ENCODE measurements around the gene NR1H4. TPM values are rescaled to one million over a fixed set of nuclear protein-coding genes. Genes with fewer than 3 reads are reported as not detected.

NR1H4 gene
- total and polyA plus RNA-seq, 2 of the 8 experiments (the other 6 are each of a cell fraction or from before 2014, with no cell fraction given): not detected

- no peak overlapping the region for H2BK120ac ChIP-seq (replicated peaks; ENCODE audit: low read depth, low read length)
- ChIA-PET CTCF (ENCODE audit: partially characterized antibody) (interaction anchor here (1.8 to 3.4 kb wide), 2 partner anchors 29 to 121 kb away, joined by 6 to 14 read pairs; no protein-coding TSS in a partner anchor), POLR2A (ENCODE audit: partially characterized antibody) (no interaction called here)
- no peaks in the 10 kb centered on the region; the same call in 1 of the 2 replicates for H3K79me1 ChIP-seq (ENCODE audit: low read depth, low read length)
- no peak overlapping the region for H3K14ac ChIP-seq (ENCODE audit: insufficient read length)
- H3K18ac ChIP-seq (ENCODE audit: extremely low read depth, low read length): no peak overlapping the region
- H3K9me3 ChIP-seq (ENCODE audit: insufficient read depth in 2 of 2, low read depth in 1 of 2, low read length in 1 of 2): no peaks in the 10 kb centered on the region; a peak in 1 of 4 replicates
- H3K4me3 ChIP-seq (ENCODE audit: extremely low read depth in 1 of 4, insufficient read depth in 2 of 4, low read depth in 3 of 4, low read length in 4 of 4): no peak overlapping the region
- no peak overlapping the region for H2AK5ac ChIP-seq (ENCODE audit: low read depth, low read length)
- H3K27me3 ChIP-seq (replicated peaks in 1 of 4; ENCODE audit: control insufficient read depth in 3 of 4, extremely low read depth in 1 of 4, insufficient read depth in 3 of 4, low read length in 3 of 4): no peaks in the 10 kb centered on the region
- no peak overlapping the region for H2BK12ac ChIP-seq (ENCODE audit: low read depth, low read length)
- H3K36me3 ChIP-seq (ENCODE audit: control insufficient read depth in 2 of 4, insufficient read depth in 4 of 4, low read length in 3 of 4): no peaks in the 10 kb centered on the region
- no peak overlapping the region for H2BK5ac ChIP-seq (ENCODE audit: low read depth, low read length)
- no peak overlapping the region for H3K4me2 ChIP-seq (ENCODE audit: insufficient read depth in 1 of 2, low read depth in 2 of 2, low read length in 2 of 2)
- whole genome bisulfite sequencing, 2 experiments (ENCODE audit: extremely low coverage in 1 of 2, insufficient coverage in 1 of 2, insufficient read length in 1 of 2, insufficient replicate concordance in 2 of 2, low coverage in 1 of 2, low lambda C conversion rate in 2 of 2, missing lambda C conversion rate in 1 of 2): 79% methylated on average over 2 of the region's 2 CpGs; no CpG with 5 or more reads in 1 of the 2 experiments
- H4K91ac ChIP-seq (replicated peaks; ENCODE audit: insufficient read length, low read length): no peak overlapping the region
- H3K27ac ChIP-seq (ENCODE audit: low read depth, low read length): no peak overlapping the region
- no peak overlapping the region for H2AFZ ChIP-seq (ENCODE audit: low read length)
- H4K8ac ChIP-seq (ENCODE audit: extremely low read depth, insufficient read depth, low read length): no peak overlapping the region
- H3K23ac ChIP-seq (ENCODE audit: insufficient read length): no peak overlapping the region
- H4K20me1 ChIP-seq (replicated peaks in 1 of 2; ENCODE audit: control insufficient read depth in 1 of 2, insufficient read depth in 2 of 2, low read length in 2 of 2): no peaks in the 10 kb centered on the region
- H2BK20ac ChIP-seq (ENCODE audit: low read length): no peak overlapping the region
- H3K56ac ChIP-seq (replicated peaks; ENCODE audit: insufficient read length, low read depth, low read length): no peak overlapping the region
- no peak for DNase-seq (ENCODE audit: low read depth in 1 of 2, low spot score in 2 of 2)
- no peak for FAIRE-seq
- H2BK15ac ChIP-seq (ENCODE audit: low read length): no peak overlapping the region
- no peaks in the 10 kb centered on the region for H3K4me1 ChIP-seq (replicated peaks in 1 of 4; ENCODE audit: control insufficient read depth in 3 of 4, insufficient read depth in 4 of 4, low read length in 3 of 4)
- H3K79me2 ChIP-seq (ENCODE audit: control insufficient read depth in 1 of 2, insufficient read depth in 2 of 2, low read length in 2 of 2): no peaks in the 10 kb centered on the region
- H3K4ac ChIP-seq (replicated peaks; ENCODE audit: insufficient read length, low read depth, low read length): no peak overlapping the region
- H3K9ac ChIP-seq (replicated peaks in 1 of 4; ENCODE audit: extremely low read depth in 1 of 4, low read depth in 3 of 4, low read length in 3 of 4): no peak overlapping the region
- no peak overlapping the region for H4K5ac ChIP-seq (ENCODE audit: insufficient read length, low read depth, low read length)
- H3K23me2 ChIP-seq (ENCODE audit: low read depth, low read length): no peaks in the 10 kb centered on the region
- TF ChIP-seq HDAC2 (IDR thresholded peaks at IDR 0.05; ENCODE audit: borderline replicate concordance in 1 of 2, low read depth in 2 of 2, low read length in 2 of 2) (no peak), TCF12 (IDR thresholded peaks at IDR 0.05; ENCODE audit: low read depth, low read length) (no peak), PHF8 (conservative IDR thresholded peaks at IDR 0.05; ENCODE audit: low read depth, low read length) (no peak), EGR1 (IDR thresholded peaks at IDR 0.05; ENCODE audit: borderline replicate concordance, low read depth, low read length) (no peak), NANOG (IDR thresholded peaks at IDR 0.05; ENCODE audit: insufficient read depth, low read depth, low read length, poor library complexity, severe bottlenecking) (no peak), SP2 (IDR thresholded peaks at IDR 0.05; ENCODE audit: low read length) (no peak), EP300 (IDR thresholded peaks at IDR 0.05; ENCODE audit: borderline replicate concordance in 1 of 2, low read depth in 2 of 2, low read length in 2 of 2) (no peak), BACH1 (IDR thresholded peaks at IDR 0.05; ENCODE audit: low read length) (no peak), GABPA (IDR thresholded peaks at IDR 0.05; ENCODE audit: borderline replicate concordance, insufficient read depth, low read length) (no peak), E2F6 (IDR thresholded peaks at IDR 0.05) (no peak), SIRT6 (IDR thresholded peaks at IDR 0.05; ENCODE audit: low read length) (no peak)
- TF ChIP-seq, protein P1, sequence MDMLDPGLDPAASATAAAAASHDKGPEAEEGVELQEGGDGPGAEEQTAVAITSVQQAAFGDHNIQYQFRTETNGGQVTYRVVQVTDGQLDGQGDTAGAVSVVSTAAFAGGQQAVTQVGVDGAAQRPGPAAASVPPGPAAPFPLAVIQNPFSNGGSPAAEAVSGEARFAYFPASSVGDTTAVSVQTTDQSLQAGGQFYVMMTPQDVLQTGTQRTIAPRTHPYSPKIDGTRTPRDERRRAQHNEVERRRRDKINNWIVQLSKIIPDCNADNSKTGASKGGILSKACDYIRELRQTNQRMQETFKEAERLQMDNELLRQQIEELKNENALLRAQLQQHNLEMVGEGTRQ (IDR thresholded peaks at IDR 0.05; ENCODE audit: low read length): no peak
Observed at GRCh38 chr12:100433701-100434100, 40.0 kb upstream of the NR1H4 start.

All from H1 (cell line).